ENCODE results near the gene TMEM163.
"Not testable (repeated sequence)": the region's sequence is repeated elsewhere in the genome, so short reads cannot be mapped to it uniquely, and the experiment has no call there.

Gene TMEM163

DNA sequence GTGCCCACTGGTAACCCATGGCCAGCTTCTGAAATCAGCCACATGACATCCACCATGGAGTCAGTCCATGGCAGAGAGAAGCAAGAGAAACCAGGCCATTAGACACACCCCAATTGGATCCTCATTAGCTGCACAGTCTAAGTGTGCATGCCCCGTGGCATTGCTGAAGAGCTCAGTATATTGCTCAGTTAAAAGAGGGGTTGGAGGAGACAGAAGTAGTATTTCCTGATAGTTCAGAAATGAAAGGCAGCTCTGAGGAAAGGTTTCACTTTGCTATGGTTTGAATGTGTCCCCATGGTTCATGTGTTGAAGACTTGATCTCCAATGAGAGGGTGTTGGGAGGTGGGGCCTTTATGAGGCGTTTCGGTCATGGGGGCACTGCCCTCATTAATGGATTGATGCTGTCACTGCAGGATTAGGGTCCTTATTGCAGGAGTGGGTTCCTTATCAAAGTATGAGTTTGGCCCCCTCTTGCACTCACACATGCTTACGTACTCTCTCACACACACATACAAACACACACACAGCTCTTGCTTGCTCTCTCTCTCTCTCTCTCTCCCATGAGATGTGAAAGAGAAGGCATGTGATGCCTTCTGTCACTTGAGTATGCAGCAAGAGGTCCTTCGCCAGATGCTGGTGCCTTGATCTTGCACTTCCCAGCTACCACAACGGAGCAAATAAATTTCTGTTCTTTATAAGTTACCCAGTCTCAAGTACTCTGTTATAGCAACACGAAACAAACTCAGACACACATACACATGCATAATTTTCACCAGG is 58.0 kb downstream of the TMEM163 start:
- no peak for DNase-seq

DNA sequence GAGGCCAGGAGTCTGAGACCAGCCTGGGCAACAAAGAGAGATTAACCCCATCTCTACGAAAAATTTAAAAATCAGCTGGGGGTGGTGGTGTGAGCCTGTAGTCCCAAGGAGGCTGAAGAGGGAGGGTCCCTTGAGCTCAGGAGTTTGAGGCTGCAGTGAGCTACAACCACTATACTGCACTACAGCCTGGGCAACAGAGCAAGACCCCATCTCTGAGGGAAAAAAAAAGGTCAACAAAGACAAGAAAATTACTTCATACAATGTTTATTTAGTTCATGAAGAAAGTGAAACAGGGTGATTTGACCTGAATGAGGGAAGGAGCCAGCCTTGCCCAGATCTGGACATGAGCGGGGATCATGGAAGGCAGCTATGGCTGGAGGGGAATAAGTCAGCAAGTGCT is 59.1 kb downstream of the TMEM163 start:
- no peak for DNase-seq

DNA sequence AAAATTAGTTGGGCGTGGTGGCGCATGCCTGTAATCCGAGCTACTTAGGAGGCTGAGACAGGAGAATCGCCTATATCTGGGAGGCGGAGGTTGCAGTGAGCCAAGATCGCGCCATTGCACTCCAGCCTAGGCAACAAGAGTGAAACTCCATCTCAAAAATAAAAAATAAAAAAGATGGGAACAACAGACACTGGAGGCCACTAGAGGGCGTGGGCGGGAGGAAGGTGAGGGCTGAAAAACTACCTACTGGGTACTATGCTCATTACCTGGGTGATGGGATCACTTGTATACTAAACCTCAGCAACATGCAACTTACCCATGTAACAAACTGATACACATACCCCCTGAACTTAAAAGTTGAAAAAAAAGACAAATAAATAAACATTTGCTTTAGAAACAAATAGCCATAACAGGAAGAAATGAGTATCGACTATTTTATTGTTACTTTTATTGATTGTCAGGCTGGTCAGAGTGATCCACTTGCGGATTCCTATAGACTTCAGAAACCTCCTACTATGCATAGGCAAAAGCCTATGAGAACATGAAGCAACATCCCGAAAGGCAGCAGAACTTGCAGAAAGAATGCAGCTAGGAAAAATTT is 61.0 kb downstream of the TMEM163 start:
- DNase-seq = no peak

DNA sequence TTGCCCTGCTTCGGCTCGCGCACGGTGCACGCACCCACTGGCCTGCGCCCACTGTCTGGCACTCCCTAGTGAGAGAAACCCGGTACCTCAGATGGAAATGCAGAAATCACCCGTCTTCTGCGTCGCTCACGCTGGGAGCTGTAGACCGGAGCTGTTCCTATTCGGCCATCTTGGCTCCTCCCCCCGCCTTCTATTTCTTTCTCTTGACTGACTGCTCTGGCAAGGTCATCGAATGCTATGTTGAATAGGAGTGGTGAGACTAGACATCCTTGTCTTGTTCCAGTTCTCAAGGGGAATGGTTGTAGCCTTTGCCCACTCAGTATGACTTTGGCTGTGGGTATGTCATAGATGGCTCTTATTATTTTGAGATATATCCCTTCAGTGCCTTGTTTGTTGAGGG is 62.4 kb downstream of the TMEM163 start:
- not testable (repeated sequence) for DNase-seq

DNA sequence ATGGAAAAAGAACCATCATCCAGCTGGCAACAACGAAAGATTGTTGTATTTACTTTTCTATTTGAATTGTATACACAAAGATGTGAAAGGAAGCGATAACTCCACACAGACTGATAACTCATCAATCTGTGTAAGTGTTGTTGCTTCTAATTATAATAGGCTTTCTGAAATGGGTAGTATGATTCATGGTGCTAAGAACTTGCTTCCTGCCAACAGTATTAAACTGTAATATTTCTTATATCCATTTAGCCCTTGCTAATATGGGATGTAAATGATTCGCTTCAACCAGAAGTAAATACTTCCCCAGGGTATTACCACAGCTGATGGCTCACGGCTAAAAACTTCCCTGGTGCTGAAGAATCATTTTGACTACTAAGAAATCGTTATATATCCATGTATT is 70.2 kb downstream of the TMEM163 start:
- DNase-seq = no peak

DNA sequence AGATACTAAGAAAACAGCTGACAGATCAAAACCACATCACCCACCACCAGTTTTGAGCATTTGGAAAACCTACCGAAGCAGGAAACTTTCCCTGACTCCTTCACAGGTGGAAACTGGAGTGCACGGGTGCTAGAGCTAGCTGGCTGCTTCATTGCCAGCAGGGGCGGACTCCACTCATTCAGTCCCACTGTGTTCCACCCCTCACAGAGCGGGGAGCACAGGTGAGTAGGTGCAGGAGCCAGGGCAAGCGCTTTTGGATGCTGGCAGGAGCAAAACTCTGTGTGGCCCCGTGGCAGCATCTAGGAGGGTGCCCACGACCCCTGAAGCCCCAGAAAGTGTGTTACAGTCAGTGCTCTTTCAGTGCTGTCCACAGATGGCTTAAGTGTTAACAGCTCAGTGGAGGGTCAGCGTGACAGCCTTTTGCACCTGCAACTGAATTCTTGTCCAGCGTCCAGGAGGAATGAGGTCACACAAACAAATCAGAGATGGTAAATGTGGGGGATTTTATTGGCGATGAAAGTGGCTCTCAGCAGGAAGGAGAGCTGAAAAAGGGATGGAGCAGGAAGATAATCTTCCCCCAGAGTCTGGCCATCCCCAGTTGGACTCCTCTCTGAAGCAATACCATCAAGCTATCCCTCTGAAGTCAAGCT is 71.1 kb downstream of the TMEM163 start:
- no peak for DNase-seq

DNA sequence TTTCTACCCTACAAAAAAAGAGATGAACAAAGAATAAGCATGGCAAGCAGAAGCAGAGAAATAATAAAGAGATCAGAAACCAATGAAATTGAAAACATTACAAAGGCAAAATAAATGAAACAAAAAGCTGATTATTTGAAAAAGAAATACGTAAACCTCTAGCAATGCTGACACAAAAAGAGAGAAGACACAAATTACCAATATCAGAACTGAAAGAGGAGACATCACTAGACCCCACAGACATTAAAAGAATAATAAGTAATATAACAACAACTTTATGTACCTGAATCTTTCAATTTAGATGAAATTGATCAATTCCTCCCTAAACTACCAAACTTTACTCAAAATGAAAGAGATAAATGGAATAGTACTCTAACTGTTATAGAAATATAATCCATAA is 75.9 kb downstream of the TMEM163 start:
- no peak for DNase-seq

DNA sequence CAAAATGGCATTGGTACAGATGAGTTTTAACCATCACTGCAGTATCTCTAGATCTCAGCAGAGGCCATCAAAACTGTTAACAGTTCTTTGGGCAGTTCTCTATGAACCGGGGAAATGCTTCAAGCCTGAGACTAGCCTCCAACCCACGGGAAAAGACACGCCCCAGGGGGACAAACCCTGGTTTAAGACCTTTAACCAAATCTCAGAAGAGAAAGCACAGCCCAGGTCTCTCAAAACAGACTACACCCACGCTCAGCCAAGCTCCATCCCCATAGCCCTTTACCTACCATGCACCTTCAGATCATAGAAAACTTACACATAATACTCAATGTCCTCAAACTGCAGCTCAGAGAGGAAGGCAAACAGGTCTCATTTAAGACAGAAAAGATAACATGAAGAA is 78.3 kb downstream of the TMEM163 start:
- no peak for DNase-seq

DNA sequence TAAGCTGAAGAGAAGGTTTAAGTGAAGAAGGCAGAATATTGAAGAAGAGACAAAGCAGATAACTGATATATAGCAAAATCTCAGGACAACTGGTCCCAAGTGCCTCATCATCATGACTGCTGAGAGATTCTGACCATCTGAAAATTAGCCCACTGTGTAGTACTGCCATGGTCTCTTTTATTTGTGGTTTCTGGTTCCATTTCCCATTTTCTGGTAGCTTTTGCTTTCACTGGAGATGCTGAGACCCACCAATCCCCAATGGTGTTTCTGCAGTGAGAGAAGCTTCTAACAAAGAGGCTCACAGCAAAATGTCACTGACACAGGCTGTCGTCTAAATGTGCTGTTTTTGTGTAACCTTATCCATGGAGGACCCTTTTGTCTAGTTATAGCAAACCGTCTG is 79.5 kb downstream of the TMEM163 start:
- DNase-seq = no peak

DNA sequence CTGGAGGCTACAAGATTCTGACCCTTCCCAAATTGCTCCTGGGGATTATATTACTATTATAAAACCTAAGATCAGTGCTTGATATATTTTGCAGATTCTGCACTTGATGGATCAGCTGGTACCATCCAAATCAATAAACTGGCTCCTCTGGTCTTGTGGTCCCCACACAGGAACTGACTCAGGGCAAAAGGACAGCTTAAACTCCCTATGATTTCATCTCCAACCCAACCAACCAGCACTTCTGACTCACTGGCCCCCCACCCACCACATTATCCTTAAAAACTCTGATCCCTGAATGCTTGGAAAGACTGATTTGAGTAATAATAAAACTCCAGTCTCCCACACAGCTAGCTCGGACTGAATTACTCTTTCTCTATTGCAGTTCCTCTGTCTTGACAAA is 82.1 kb downstream of the TMEM163 start:
- no peak for DNase-seq

DNA sequence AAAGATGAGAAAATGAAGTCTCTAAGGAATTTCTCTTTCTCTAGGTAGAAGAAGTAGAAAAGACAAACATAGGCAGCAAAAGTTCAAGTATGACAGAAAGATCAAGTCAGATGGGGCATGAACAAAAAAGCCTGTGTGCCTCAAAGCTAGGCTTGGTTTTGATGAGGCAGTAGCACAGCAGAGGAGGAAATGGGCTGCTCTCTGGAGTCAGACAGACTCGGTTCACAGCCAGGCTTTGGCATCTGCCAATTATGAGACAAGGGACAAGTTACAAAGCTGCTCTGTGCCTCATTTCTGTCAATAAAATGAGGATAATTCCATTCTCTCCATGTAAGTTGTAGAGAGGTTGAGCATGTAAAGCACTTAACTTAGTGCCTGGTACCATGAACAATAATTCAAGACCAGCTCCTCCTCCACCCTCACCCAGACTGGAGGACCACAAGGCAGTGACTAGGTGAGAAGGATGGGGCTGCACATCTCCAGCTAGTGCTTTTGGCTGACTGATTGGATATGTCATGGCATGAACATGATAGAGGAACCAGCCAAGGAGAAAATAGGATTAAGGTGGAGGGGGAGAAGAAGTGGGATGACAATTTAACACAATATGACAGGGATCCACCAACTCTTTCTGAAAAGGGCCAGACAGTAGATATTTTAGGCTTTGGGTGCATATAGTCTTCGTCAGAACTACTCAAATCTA is 84.6 kb downstream of the TMEM163 start:
- no peak for DNase-seq

DNA sequence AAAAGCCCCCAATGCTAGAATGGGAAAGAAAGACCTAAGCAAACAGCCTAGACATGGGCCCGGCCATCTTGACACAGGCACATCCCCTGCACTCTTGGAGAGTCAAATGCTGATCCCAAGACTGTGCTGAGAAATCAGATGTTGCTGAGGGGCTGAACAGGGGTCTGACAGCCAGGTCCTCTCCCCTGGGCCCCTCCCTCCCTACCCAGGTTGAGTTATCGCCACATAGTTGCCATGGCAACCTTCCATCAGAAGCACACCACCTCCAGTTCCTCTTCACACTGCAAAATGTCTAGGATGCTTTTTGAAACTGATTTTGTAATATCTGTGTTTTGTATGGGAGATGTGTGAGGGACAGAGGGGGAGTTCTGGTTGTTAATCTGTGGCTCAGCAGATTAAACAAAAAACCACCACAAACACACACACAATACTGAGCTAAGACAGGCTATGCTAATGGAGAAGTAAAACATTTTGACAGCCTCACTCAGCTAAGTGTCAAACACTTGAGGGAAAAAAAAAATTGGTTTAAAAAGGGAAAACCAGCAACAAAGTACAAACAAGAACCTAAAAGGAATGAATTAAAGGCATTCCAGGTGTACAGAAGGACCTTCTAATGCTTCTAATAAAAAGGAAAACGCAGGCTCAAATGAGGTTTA is 88.2 kb downstream of the TMEM163 start:
- DNase-seq = no peak

DNA sequence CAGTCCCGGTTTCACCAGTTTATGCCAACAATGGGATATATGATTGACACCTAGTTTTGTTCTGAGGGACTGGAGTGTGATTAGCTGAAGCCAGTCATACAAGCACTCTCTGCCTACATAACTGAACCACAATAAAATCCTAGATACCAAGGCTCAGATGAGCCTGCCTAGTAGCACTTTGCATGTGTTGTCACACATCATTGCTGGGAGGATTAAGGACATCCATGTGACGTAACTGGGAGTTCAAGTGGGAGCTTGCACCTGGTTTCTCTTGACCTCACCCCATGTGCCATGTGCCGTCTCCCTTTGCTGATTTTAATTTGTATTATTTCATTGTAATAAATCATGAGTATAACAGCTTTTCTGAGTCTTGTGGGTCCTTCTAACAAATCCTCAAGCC is 90.3 kb downstream of the TMEM163 start:
- DNase-seq = no peak

DNA sequence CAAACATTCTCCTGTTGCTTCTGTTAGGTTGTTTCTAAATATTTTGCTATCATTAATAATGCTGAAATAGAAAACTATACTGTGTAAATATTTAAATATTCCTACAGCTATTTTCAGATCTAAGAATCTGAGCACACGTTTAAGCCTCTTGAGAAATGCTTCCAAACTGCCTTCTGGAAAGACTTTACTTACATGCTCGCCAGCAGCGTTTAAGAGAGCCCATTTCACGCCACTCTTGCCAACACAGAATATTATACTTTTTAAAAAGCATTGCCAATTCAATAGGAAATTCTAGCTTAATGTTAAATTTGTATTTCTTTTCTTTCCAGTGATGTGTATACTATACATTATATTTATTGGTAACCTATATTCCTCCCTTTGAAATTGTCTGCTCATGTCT is 92.0 kb downstream of the TMEM163 start:
- DNase-seq = no peak

DNA sequence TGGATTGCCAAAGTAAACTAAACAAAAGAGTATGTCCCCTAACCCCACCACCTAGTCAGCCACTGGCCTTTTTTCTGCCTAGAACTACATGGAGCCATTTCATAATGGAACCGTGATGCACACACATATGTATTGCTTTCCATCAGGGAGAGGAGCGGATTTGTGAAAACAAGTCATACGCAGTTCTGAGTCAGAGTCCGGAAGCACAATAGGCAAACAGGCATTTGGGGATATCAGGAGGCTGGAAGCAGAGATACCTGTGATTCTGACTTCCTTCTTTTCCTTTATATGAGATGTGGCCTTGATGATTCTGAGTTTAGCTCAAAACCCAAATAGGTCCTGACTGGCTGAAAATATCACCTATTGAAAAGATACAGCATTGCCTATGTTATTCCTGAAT is 93.5 kb downstream of the TMEM163 start:
- no peak for DNase-seq

DNA sequence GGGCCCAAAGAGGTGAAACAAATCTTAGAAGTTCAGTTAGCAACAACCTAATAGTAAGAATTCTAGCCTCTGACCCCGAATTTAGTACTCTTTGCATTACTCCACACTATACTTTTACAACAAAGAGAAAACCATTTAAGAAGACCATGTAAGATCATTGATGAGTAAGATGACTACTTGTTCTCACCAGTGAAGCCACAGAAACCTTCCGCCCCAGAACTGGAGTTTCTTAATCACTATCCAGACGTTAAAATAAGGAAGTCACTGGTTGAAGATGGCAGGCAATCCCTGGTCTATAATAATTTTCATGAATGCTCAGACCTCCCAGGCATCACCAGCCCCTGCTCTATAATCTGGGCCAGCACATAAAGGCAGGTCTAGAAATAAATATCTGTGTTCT is 95.0 kb downstream of the TMEM163 start:
- no peak for DNase-seq

DNA sequence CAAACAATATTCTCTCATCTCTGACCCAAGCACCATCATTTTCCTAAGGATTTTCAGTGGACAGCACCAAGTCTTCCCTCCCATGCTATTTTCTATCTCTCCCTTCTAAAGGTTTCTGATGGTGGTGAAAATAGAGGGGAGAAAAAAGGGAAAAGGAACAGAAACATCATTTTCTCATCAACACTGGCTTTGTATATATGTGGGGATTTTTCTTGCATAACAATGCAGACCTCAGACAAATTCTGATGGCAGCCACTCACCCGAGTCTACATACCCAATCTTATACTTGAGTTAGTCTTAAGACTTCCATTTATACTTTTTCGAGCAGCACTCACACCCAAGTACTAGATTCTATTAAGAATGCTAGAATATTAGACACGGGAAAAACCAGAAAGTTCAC is 95.8 kb downstream of the TMEM163 start:
- DNase-seq = no peak

DNA sequence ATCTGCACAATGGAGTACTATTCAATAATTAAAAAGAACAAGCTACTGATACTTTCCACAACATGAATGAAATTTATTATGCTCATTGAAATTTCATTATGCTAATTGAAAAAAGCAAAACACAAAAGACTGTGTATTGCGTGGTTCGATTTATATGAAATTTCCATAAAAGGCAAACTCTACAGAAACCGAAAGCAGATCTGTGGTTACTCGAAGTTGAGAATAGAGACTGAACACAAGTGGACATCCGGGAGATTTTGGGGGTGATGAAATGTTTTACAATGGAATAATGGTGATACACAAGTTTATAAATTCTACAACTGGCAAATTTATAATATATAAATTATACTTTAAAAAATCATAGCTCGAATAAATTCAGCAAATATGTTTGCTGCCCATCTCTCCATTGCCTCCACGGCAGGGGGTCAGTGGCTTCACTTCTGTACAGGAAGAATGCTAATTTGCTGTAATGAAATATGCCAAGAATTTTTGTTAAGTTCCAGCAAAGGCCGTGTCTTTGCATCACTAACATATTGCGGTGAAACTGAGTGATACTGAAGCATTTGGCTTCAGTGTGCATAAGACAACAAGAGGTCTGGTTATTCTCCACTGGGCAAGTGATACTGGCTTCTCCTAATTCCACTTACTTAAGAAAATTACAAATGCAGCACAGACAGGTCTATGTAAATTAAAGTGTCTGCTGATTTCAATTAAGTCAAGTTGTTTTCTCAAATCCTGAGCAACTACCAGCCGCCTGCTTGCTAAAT is 96.7 kb downstream of the TMEM163 start:
- DNase-seq = no peak

DNA sequence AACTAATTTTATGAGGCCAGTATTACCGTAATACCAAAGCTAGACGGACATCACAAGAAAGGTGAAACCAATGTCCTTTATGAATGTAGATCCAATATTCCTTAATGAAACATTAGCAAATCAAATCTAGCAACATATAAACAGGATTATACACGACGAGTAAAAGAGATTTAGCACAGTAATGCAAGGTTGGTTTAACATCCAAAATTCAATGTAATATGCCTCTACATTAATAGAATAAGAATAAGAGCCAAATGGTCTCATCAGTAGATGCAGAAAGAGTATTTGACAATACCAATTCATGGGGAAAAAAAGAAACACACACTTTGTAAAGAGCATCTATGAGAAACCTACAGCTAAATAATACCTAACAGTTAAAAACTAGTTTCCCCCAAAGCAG is 99.5 kb downstream of the TMEM163 start:
- DNase-seq = no peak

DNA sequence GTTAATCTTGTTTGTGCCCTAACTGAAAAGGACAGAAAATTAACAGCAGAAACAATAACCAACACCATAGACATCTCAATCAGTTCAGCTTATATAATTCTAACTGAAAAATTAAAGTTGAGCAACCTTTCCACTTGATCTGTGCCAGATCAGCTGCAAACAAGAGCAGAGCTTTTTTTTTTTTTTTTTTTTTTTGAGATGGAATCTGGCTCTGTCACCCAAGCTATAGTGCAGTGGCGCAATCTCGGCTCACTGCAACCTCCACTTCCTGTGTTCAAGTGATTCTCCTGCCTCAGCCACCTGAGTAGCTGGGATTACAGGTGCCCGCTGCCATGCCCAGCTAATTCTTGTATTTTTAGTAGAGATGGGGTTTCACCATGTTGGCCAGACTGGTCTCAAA is 103.3 kb downstream of the TMEM163 start:
- DNase-seq = not testable (repeated sequence)

DNA sequence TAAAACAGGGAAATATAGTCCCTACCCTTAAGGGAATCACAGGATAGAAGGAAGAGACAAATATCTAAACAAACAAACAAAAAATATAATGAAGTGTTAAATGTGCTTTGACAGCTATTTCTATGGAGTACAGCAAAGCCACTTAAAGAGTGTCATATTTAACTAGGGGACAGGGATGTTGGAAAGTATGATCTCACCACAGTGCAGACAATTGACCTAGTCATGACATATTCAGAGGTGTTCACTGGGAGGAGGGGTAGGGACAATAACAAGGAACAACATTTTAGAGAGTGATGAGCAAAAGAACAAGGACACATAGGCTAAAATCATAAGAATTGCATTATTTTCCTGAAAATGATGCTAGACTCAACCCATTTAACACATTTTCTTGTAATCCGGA is 107.5 kb downstream of the TMEM163 start:
- no peak for DNase-seq

DNA sequence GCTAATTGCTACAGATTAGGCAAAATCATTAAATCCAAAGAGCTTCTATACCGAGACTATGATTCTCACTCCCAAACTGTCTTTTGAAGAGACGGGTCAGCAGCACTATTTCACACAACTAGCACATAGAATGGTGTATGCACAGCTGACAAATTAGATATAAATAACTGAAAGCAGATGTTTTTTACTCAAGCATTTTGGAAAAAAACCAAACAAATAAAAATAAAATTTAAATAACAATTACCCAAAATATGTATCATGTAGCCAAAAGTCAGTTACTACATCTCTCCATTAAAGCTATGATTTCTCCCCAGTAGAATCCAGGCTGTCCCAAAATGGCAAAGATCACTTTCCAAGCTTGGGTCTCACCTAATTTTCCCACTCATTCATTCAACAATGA is 107.9 kb downstream of the TMEM163 start:
- DNase-seq = no peak
